Kidney epithelial cell (primary cell): ENCODE data around the gene SLC6A3. TPM values are rescaled to one million over a fixed set of nuclear protein-coding genes. Genes with fewer than 3 reads are reported as not detected.
A peak's percentile ranks its signal among the peaks of the same experiment; 100 is the strongest.

Source experiments
- DNase-seq: peaks from one replicate; pipeline ENCODE4 v3.0.0-alpha.2; 2010; ENCODE audit warnings: low read depth
- H3K27me3 ChIP-seq: 2 replicates; pipeline ENCODE4 v1.6.0; 2011; ENCODE audit warnings: low read length; ENCODE audit not compliant: control insufficient read depth, insufficient read depth
- H3K36me3 ChIP-seq: 2 replicates; pipeline ENCODE4 v1.5.1; 2011; ENCODE audit warnings: low read length; ENCODE audit not compliant: control insufficient read depth, insufficient read depth
- H3K4me3 ChIP-seq: 2 replicates; pipeline ENCODE4 v1.5.1; 2011; ENCODE audit warnings: low read depth, mild to moderate bottlenecking, control low read depth, low read length
- total RNA-seq: library from RNA; depleted of rRNA; stranded (reverse); fragments of >200 nt; gene quantifications from 2 replicates; pipeline ENCODE4 v1.2.3, GENCODE V29; 2015
- TF ChIP-seq, protein P1 (sequence below): IDR thresholded peaks from 2 replicates; pipeline ENCODE4 v1.5.1; 2011; ENCODE audit warnings: mild to moderate bottlenecking, moderate library complexity, low read length, control low read depth, inconsistent platforms; ENCODE audit not compliant: insufficient read depth, poor library complexity, severe bottlenecking

Gene SLC6A3
- total RNA-seq, 1 donor from 2014 or later = not detected

DNA sequence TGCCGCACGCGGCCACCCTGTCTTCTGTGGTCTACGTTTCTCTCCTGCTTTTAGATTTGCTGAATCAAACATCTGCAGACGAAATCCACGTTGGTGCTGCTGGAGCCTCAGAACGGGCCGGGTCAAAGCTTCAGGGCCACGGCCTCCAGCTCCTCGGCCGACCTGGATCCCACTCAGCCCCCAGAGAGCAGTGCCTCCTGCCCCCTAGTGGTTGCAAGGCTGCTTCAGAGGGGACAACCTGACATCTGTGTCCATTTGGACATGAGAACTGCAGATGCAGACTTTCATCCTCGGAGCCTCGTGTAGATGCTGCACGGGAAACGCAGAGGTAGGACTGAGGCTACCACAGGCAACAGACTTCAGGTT lies 23.0 kb upstream of the SLC6A3 start:
- Histone ChIP-seq H3K4me3 (no peak overlapping the region), H3K36me3 (peaks cover 1% of the 10 kb centered on the region), H3K27me3 (no peaks in the 10 kb centered on the region)
- DNase-seq = no peak
- TF ChIP-seq, protein P1, sequence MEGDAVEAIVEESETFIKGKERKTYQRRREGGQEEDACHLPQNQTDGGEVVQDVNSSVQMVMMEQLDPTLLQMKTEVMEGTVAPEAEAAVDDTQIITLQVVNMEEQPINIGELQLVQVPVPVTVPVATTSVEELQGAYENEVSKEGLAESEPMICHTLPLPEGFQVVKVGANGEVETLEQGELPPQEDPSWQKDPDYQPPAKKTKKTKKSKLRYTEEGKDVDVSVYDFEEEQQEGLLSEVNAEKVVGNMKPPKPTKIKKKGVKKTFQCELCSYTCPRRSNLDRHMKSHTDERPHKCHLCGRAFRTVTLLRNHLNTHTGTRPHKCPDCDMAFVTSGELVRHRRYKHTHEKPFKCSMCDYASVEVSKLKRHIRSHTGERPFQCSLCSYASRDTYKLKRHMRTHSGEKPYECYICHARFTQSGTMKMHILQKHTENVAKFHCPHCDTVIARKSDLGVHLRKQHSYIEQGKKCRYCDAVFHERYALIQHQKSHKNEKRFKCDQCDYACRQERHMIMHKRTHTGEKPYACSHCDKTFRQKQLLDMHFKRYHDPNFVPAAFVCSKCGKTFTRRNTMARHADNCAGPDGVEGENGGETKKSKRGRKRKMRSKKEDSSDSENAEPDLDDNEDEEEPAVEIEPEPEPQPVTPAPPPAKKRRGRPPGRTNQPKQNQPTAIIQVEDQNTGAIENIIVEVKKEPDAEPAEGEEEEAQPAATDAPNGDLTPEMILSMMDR = peak; percentile 58

DNA sequence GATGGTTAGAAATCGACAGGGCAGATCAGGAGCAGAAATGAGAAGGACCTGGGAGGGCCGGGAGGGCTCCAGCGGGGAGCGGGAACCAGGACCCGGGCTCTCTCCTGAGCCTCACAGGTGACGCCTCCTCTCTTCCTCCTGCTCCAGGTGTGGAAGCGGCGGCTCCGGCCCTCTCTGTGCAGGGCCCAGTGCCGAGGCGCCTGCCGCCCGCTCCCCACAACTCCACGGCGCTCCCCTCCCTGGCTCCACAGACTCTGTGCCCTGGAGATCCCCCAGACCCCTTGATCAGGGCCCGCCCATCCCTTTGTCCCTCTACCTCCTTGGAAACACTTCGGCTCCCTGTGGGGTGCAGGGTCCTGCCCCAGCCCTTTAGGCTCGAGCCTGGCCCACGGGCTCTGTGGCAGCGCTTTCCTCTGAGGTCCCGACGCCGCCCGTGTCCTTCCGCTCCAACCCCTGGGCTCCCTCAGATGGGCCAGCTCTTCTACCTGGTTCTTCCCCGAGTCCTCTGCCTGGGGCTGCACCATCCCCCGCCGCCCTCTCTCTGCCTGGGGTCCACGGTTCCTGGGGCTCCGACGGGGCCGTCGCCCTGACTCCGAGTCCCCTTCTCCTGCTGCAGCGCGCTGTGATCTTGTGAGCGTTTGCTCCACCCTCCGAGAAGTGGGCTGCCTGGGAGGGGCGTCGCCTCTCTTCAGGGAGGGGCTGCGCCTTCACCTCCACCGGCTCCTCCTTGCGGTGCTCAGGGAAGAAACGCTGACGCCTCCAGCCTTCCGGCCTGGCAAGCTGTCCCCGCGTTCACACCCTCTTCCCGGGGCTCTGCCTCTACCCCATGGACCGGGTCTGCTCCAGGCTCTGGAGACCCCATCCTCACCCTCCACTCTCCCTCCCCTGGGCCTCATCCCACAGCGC lies 22.4 kb upstream of the SLC6A3 start:
- no peaks in the 10 kb centered on the region for H3K27me3 ChIP-seq
- H3K4me3 ChIP-seq = no peak overlapping the region
- TF ChIP-seq, protein P1 = no peak
- H3K36me3 ChIP-seq = peaks cover 1% of the 10 kb centered on the region
- no peak for DNase-seq

DNA sequence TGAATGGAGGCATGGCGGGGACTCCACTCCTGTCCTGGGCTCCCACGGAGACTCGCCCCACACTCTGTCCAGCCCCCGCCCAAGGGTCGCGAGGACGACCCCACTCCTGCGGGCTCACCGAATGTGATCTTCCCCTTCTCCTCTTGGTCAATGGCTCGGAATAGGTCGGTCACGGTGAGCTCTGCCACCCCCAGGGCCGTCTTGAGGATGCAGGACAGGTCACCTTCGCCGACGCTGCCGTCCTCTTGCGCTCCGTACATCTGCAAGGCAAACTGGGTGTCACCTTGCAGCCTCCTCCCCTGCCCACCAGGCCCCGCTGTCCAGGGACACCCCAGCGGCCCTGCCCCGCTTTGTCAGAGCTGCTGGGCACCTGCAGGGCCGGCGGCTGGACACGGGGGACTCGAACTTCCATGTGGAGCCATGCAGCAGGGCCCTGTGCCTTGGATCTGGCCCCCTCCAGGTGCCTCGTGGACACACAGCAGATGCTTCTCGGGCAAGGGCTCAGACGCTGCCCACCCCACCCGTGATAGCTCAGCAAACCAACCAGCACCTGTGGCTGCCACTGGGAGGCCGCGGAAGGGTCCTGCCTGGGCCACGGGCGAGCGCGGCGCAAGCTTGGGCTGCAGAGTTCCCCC lies 21.5 kb upstream of the SLC6A3 start:
- peaks cover 1% of the 10 kb centered on the region for H3K36me3 ChIP-seq
- TF ChIP-seq, protein P1 = no peak

DNA sequence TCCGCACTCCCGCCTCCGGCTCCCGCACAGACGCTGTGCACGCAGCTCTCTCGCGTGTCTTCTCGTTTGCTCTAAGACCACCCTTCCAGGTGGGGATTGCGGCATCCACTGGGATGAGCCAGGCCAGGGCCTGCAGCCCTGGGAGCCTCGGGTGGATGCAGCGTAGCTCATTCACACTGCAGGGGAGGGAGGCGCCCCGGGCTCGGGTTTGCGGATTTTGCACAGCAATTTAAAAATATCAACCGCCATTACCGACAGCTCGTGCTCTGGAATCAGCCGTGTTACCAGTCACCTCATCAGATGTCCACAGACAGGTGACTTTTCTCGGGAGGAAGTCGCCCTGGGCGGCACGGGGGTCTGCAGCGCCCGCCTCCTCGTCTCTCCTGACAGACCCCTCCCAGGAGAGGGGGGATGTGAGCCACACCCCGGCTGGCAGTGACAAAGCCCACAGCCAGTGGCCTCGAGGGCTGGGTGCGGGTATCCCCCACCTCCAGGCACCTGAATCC lies 20.8 kb upstream of the SLC6A3 start:
- TF ChIP-seq, protein P1 = no peak
- DNase-seq = no peak
- H3K27me3 ChIP-seq = no peaks in the 10 kb centered on the region
- no peak overlapping the region for H3K4me3 ChIP-seq
- peaks cover 1% of the 10 kb centered on the region for H3K36me3 ChIP-seq

More for the DNA sequence above, 21.5 kb upstream of the SLC6A3 start:
- Histone ChIP-seq H3K4me3 (no peak overlapping the region), H3K27me3 (no peaks in the 10 kb centered on the region)
- DNase-seq = no peak

DNA sequence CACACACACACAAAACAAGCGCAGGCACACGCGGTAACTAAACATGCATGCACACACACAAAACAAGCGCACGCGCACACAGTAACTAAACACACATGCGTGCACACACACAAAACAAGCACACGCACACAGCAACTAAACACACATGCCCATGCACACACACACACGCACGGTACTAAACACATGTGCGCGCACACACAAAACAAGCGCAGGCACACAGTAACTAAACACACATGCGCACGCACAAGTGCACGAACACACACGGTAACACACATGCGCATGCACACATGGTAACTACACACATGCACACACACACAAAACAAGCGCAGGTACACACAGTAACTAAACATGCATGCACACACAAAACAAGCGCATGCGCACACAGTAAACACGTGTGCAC lies 19.9 kb upstream of the SLC6A3 start:
- Histone ChIP-seq H3K4me3 (no peak overlapping the region), H3K27me3 (no peaks in the 10 kb centered on the region), H3K36me3 (peaks cover 1% of the 10 kb centered on the region)
- DNase-seq = no peak
- TF ChIP-seq, protein P1 = no peak

DNA sequence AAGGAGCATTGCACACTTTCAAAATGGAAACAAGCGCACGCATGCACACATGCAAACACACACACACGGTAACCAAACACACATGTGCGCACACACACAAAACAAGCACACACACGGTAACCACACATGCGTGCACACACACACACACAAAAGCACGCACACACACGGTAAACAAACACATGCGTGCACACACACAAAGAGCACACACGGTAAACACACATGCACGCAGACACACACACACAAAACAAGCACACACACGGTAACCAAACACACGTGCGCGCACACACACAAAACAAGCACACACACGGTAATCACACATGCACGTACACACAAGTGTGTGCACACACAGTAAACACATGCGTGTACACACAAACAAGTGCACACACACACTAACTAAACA lies 19.3 kb upstream of the SLC6A3 start:
- DNase-seq = no peak
- no peak overlapping the region for H3K4me3 ChIP-seq
- no peaks in the 10 kb centered on the region for H3K27me3 ChIP-seq
- TF ChIP-seq, protein P1 = no peak
- peaks cover 1% of the 10 kb centered on the region for H3K36me3 ChIP-seq
